H9 (cell line): ENCODE results near the gene FOXN1. TPM values are rescaled to one million over a fixed set of nuclear protein-coding genes. Genes with fewer than 3 reads are reported as not detected.

Experiments used
- DNase-seq: peaks from one replicate; pipeline ENCODE4 v3.0.0-alpha.2; 2017
- H2AFZ ChIP-seq: one replicate; pipeline ENCODE4 v1.6.1; 2013; ENCODE audit warnings: mild to moderate bottlenecking, low read length, control low read depth, moderate library complexity
- H2AK5ac ChIP-seq: 2 replicates; pipeline ENCODE4 v1.6.1; 2013; ENCODE audit warnings: low read length, control low read depth, mixed read lengths; ENCODE audit not compliant: insufficient read length
- H2BK120ac ChIP-seq: one replicate; pipeline ENCODE4 v1.6.1; 2013; ENCODE audit warnings: low read depth, mild to moderate bottlenecking, low read length, control low read depth, inconsistent platforms; ENCODE audit not compliant: poor library complexity, severe bottlenecking
- H2BK12ac ChIP-seq: 2 replicates; pipeline ENCODE4 v1.6.1; 2013; ENCODE audit warnings: low read length, control low read depth, mixed read lengths, low read depth; ENCODE audit not compliant: insufficient read length
- H2BK15ac ChIP-seq: 2 replicates; pipeline ENCODE4 v1.6.1; 2013; ENCODE audit warnings: low read depth, low read length, control low read depth
- H2BK20ac ChIP-seq: one replicate; pipeline ENCODE4 v1.6.1; 2013; ENCODE audit warnings: low read depth, mild to moderate bottlenecking, low read length, control low read depth, inconsistent platforms; ENCODE audit not compliant: poor library complexity, severe bottlenecking
- H2BK5ac ChIP-seq: 2 replicates; pipeline ENCODE4 v1.6.1; 2013; ENCODE audit warnings: low read length, control low read depth, mixed read lengths; ENCODE audit not compliant: insufficient read length
- H3K14ac ChIP-seq: 2 replicates; pipeline ENCODE4 v1.6.1; 2013; ENCODE audit warnings: low read length, control low read depth; ENCODE audit not compliant: insufficient read depth
- H3K18ac ChIP-seq: 2 replicates; pipeline ENCODE4 v1.6.1; 2013; ENCODE audit warnings: low read depth, mild to moderate bottlenecking, mixed read lengths, low read length, control low read depth; ENCODE audit not compliant: insufficient read length
- H3K23ac ChIP-seq: 2 replicates; pipeline ENCODE4 v1.6.1; 2013; ENCODE audit warnings: low read length, control low read depth, mixed read lengths, low read depth; ENCODE audit not compliant: insufficient read length
- H3K23me2 ChIP-seq: 2 replicates; pipeline ENCODE4 v1.6.1; 2013; ENCODE audit warnings: low read depth, mild to moderate bottlenecking, mixed read lengths, low read length, control low read depth; ENCODE audit not compliant: insufficient read length, poor library complexity, severe bottlenecking
- H3K27ac ChIP-seq: 2 replicates; pipeline ENCODE4 v1.5.1; 2013; ENCODE audit warnings: low read length, control low read depth, mixed read lengths, low read depth; ENCODE audit not compliant: insufficient read length
- H3K27me3 ChIP-seq: 2 replicates; pipeline ENCODE4 v1.6.1; 2013; ENCODE audit warnings: low read length, control low read depth, inconsistent platforms; ENCODE audit not compliant: insufficient read depth
- H3K4ac ChIP-seq: 2 replicates; pipeline ENCODE4 v1.6.1; 2013; ENCODE audit warnings: low read depth, mild to moderate bottlenecking, control low read depth, inconsistent platforms, low read length, moderate library complexity
- H3K4me1 ChIP-seq: 2 replicates; pipeline ENCODE4 v1.6.1; 2013; ENCODE audit warnings: low read length, control low read depth, inconsistent platforms; ENCODE audit not compliant: insufficient read depth
- H3K4me2 ChIP-seq: 2 replicates; pipeline ENCODE4 v1.6.1; 2013; ENCODE audit warnings: low read length, control low read depth, mixed read lengths; ENCODE audit not compliant: insufficient read length, insufficient read depth
- H3K56ac ChIP-seq: 2 replicates; pipeline ENCODE4 v1.6.1; 2013; ENCODE audit warnings: low read depth, mild to moderate bottlenecking, mixed read lengths, low read length, control low read depth; ENCODE audit not compliant: insufficient read length
- H3K79me1 ChIP-seq: 2 replicates; pipeline ENCODE4 v1.6.1; 2013; ENCODE audit warnings: low read depth, mild to moderate bottlenecking, moderate library complexity, low read length, control low read depth, inconsistent platforms; ENCODE audit not compliant: insufficient read depth, poor library complexity, severe bottlenecking
- H3K79me2 ChIP-seq: 2 replicates; pipeline ENCODE4 v1.6.1; 2013; ENCODE audit warnings: low read length, control low read depth, inconsistent platforms; ENCODE audit not compliant: insufficient read depth
- H3K9ac ChIP-seq: 2 replicates; pipeline ENCODE4 v1.6.1; 2013; ENCODE audit warnings: low read length, control low read depth, mixed read lengths; ENCODE audit not compliant: insufficient read length; ENCODE audit errors: extremely low read depth
- H3K9me3 ChIP-seq: one replicate; pipeline ENCODE4 v1.6.1; 2013; ENCODE audit warnings: low read depth, low read length, inconsistent platforms; ENCODE audit not compliant: control insufficient read depth
- H3T11ph ChIP-seq: one replicate; pipeline ENCODE4 v1.6.1; 2013; ENCODE audit warnings: mild to moderate bottlenecking, low read length, control low read depth, inconsistent platforms
- H4K20me1 ChIP-seq: one replicate; pipeline ENCODE4 v1.6.1; 2013; ENCODE audit not compliant: control insufficient read depth, insufficient read length, insufficient read depth
- H4K5ac ChIP-seq: 2 replicates; pipeline ENCODE4 v1.6.1; 2013; ENCODE audit warnings: low read depth, mild to moderate bottlenecking, mixed read lengths, low read length, control low read depth; ENCODE audit not compliant: insufficient read length
- H4K8ac ChIP-seq: replicated peaks from 2 replicates; pipeline ENCODE4 v1.6.1; 2013; ENCODE audit warnings: low read length, control low read depth, mixed read lengths, low read depth; ENCODE audit not compliant: insufficient read length
- H4K91ac ChIP-seq: 2 replicates; pipeline ENCODE4 v1.6.1; 2013; ENCODE audit warnings: low read depth, mild to moderate bottlenecking, moderate library complexity, mixed read lengths, low read length, control low read depth; ENCODE audit not compliant: insufficient read length
- H3K27ac Mint-ChIP-seq, 3 experiments: 2 replicates in 2 of 3; 3 replicates in 1 of 3; pipeline ENCODE4 v1.8.0; 2020 to 2021; ENCODE audit warnings: mixed read lengths in 3 of 3, mild to moderate bottlenecking in 1 of 3, moderate library complexity in 1 of 3
- H3K27me3 Mint-ChIP-seq: 2 replicates; pipeline ENCODE4 v1.8.0; 2021; ENCODE audit warnings: low read depth, mild to moderate bottlenecking, moderate library complexity, mixed read lengths
- H3K36me3 Mint-ChIP-seq, 3 experiments: 2 replicates in 2 of 3; 3 replicates in 1 of 3; pipeline ENCODE4 v1.8.0; 2020 to 2021; ENCODE audit warnings: low read depth in 3 of 3, mixed read lengths in 3 of 3; ENCODE audit not compliant: insufficient read depth in 1 of 3
- H3K4me1 Mint-ChIP-seq, 2 experiments: 2 replicates each; pipeline ENCODE4 v1.8.0; 2020; ENCODE audit warnings: mixed read lengths in 2 of 2
- H3K4me3 Mint-ChIP-seq, 2 experiments: 2 replicates in 1 of 2; 3 replicates in 1 of 2; pipeline ENCODE4 v1.8.0; 2020 to 2021; ENCODE audit warnings: mild to moderate bottlenecking in 2 of 2, mixed read lengths in 2 of 2, moderate library complexity in 1 of 2
- H3K9me3 Mint-ChIP-seq, 2 experiments: 2 replicates in 1 of 2; 3 replicates in 1 of 2; pipeline ENCODE4 v1.8.0; 2020; ENCODE audit warnings: mild to moderate bottlenecking in 2 of 2, mixed read lengths in 2 of 2, moderate library complexity in 1 of 2
- CTCF ChIP-seq: fragments of 200-600 bp; sonication (generic); conservative IDR thresholded peaks from 3 replicates; pipeline ENCODE4 v1.8.0; 2021; ENCODE audit warnings: antibody characterized with exemption, mild to moderate bottlenecking
- WGBS: extraction: QIAGEN DNeasy Blood & Tissue Kit; methylation state at CpG from one replicate; pipeline ENCODE4 v1.1.7; 2013; ENCODE audit warnings: missing lambda C conversion rate, low lambda C conversion rate, mixed read lengths; ENCODE audit not compliant: insufficient read length; ENCODE audit errors: extremely low coverage; 5-methylcytosine and 5-hydroxymethylcytosine counted together
- total RNA-seq: library from RNA; stranded (reverse); gene quantifications from 2 replicates; pipeline ENCODE4 v1.2.1, GENCODE V29; 2021

The FOXN1 gene
- total RNA-seq, 1 experiment from 2014 or later, result not detected

- Mint-ChIP-seq H3K27me3 (peaks cover 25% of the 10 kb centered on the region), H3K4me1 (peaks cover 2 to 4% of the 10 kb centered on the region in 2 experiments; a peak in 2 of 4 replicates), H3K9me3 (no peaks in the 10 kb centered on the region; a peak in 1 of 5 replicates), H3K4me3 (no peak overlapping the region), H3K36me3 (no peaks in the 10 kb centered on the region; a peak in 1 of 7 replicates), H3K27ac (no peak overlapping the region)
- Histone ChIP-seq H2AK5ac (no peak overlapping the region), H3K14ac (no peak overlapping the region; the same call in 1 of the 2 replicates), H3K79me2 (no peaks in the 10 kb centered on the region), H3K9me3 (no peaks in the 10 kb centered on the region), H3K4me1 (no peaks in the 10 kb centered on the region), H3K23me2 (no peaks in the 10 kb centered on the region), H2BK15ac (no peak overlapping the region), H3K27ac (no peak overlapping the region), H4K8ac (no peak overlapping the region), H3T11ph (no peak overlapping the region), H3K27me3 (no peaks in the 10 kb centered on the region), H3K23ac (no peak overlapping the region), H2AFZ (no peak overlapping the region), H3K56ac (no peak overlapping the region), H3K18ac (no peak overlapping the region), H3K4ac (no peak overlapping the region), H4K91ac (no peak overlapping the region), H3K79me1 (no peaks in the 10 kb centered on the region), H3K9ac (no peak overlapping the region), H4K5ac (no peak overlapping the region), H2BK5ac (no peak overlapping the region), H4K20me1 (no peaks in the 10 kb centered on the region), H2BK20ac (no peak overlapping the region), H3K4me2 (no peak overlapping the region), H2BK120ac (no peak overlapping the region), H2BK12ac (no peak overlapping the region)
- no peak for DNase-seq
- WGBS, result no CpG with 5 or more reads among the region's 11 CpGs
- no peak for TF ChIP-seq CTCF
These were observed 14.9 kb upstream of the FOXN1 start for GRCh38 chr17:28491286-28491685.
